Mucosa of descending colon (tissue), 3 donors: ENCODE measurements around the gene UNC5B. TPM values are rescaled to one million over a fixed set of nuclear protein-coding genes. Genes with fewer than 3 reads are reported as not detected.

Experiments
- ATAC-seq: fragments of 200-7000 bp; cut with Tn5 transposase; one replicate; pipeline ENCODE4 v1.9.1; 2020; ENCODE audit warnings: mild to moderate bottlenecking, moderate library complexity
- DNase-seq, 3 donors: peaks; one replicate each; pipeline ENCODE4 v3.0.0-alpha.2; 2020
- H3K36me3 ChIP-seq: fragments of 200-600 bp; one replicate; pipeline ENCODE4 v1.8.0; 2021; ENCODE audit warnings: low read depth, mild to moderate bottlenecking
- H3K4me1 ChIP-seq: fragments of 200-600 bp; one replicate; pipeline ENCODE4 v1.8.0; 2021; ENCODE audit warnings: low read depth, mild to moderate bottlenecking
- H3K4me3 ChIP-seq: fragments of 200-600 bp; one replicate; pipeline ENCODE4 v1.8.0; 2021; ENCODE audit warnings: mild to moderate bottlenecking
- H3K9me3 ChIP-seq: fragments of 200-600 bp; one replicate; pipeline ENCODE4 v1.8.0; 2021; ENCODE audit warnings: mild to moderate bottlenecking
- CTCF ChIP-seq: fragments of 200-600 bp; IDR thresholded peaks from one replicate; pipeline ENCODE4 v1.8.0; 2022; ENCODE audit warnings: antibody characterized with exemption, mild to moderate bottlenecking
- intact Hi-C, 2 donors: fragments of 100-400 bp; cut with DNase I in 1 of 2; cut with micrococcal nuclease in 1 of 2; formaldehyde crosslinking; loops; one replicate each; pipeline versions ENCODE4 v1.11.0 to v1.11.1; 2022; cut with DNase I, micrococcal nuclease
- total RNA-seq, 3 donors: library from RNA; stranded (reverse); fragmentation: NEBNext Ultra II Directional in 2 of 3; extraction: Animal tissue kit (Norgen Biotek cat#: 25700) in 2 of 3; gene quantifications; one replicate each; pipeline versions ENCODE4 v1.2.1 to v1.2.4, GENCODE V29; 2021 to 2023
- donor health status: DM: no; HTN: no; CAD: no; lungs with moderate emphysema.
- donor health status: DM: no; HTN: no; CAD: no.
- donor health status: DM: no; HTN: yes; CAD: no.

Gene UNC5B
- total RNA-seq, 3 donors from 2014 or later, result 11.0 to 17.4 (median 11.4) TPM

GRCh38 chr10:71207578-71207977, 4.8 kb upstream of the UNC5B start:
- Histone ChIP-seq H3K4me1 (peaks cover 8% of the 10 kb centered on the region), H3K9me3 (no peaks in the 10 kb centered on the region), H3K36me3 (no peaks in the 10 kb centered on the region), H3K4me3 (no peak overlapping the region)
- DNase-seq (no peak), ATAC-seq (no peak)
- intact Hi-C loops, result no loop called here
- TF ChIP-seq CTCF, result no peak

- Histone ChIP-seq H3K4me1 (peaks cover 17% of the 10 kb centered on the region), H3K36me3 (no peaks in the 10 kb centered on the region), H3K9me3 (no peaks in the 10 kb centered on the region), H3K4me3 (no peak overlapping the region)
- no peak for ATAC-seq
- intact Hi-C loops, result no loop called here
- DNase-seq, result no peak
- TF ChIP-seq CTCF, result no peak
These were observed 3.0 kb upstream of the UNC5B start for GRCh38 chr10:71209352-71209715.

GRCh38 chr10:71209731-71210541, 2.4 kb upstream of the UNC5B start:
- no peak for DNase-seq
- Histone ChIP-seq H3K36me3 (no peaks in the 10 kb centered on the region), H3K9me3 (no peaks in the 10 kb centered on the region), H3K4me3 (no peak overlapping the region), H3K4me1 (peaks cover 17% of the 10 kb centered on the region)
- no peak for ATAC-seq
- TF ChIP-seq CTCF, result no peak
- intact Hi-C loops, result loop anchor here in 1 of 2 donors (10.0 kb wide), 1 partner anchor 65 kb away; no protein-coding TSS in a partner anchor

GRCh38 chr10:71210542-71210871, 1.9 kb upstream of the UNC5B start:
- no peaks in the 10 kb centered on the region for H3K36me3 ChIP-seq
- no peak for DNase-seq
- H3K9me3 ChIP-seq, result no peaks in the 10 kb centered on the region
- intact Hi-C loops, result loop anchor here in 1 of 2 donors (10.0 kb wide), 1 partner anchor 64 kb away; no protein-coding TSS in a partner anchor
- no peak for TF ChIP-seq CTCF
- ATAC-seq, result no peak
- peaks cover 17% of the 10 kb centered on the region for H3K4me1 ChIP-seq
- H3K4me3 ChIP-seq, result no peak overlapping the region

- intact Hi-C loops, result loop anchor here in 1 of 2 donors (10.0 kb wide), 1 partner anchor 64 kb away; no protein-coding TSS in a partner anchor
- H3K9me3 ChIP-seq, result no peaks in the 10 kb centered on the region
- peaks cover 17% of the 10 kb centered on the region for H3K4me1 ChIP-seq
- H3K4me3 ChIP-seq, result no peak overlapping the region
- H3K36me3 ChIP-seq, result no peaks in the 10 kb centered on the region
- DNase-seq, result no peak
- ATAC-seq, result no peak
- TF ChIP-seq CTCF, result no peak
These were observed 1.3 kb upstream of the UNC5B start for GRCh38 chr10:71211053-71211452.
